Ovary (tissue), 9 donors: ENCODE measurements around the gene ADGRE3. TPM values are rescaled to one million over a fixed set of nuclear protein-coding genes. Genes with fewer than 3 reads are reported as not detected.

Experiments used
- DNase-seq, 5 donors: peaks; one replicate each; pipeline ENCODE4 v3.0.0-alpha.2; 2019 to 2020
- H3K27ac ChIP-seq, 2 donors: fragments of 200-600 bp; one replicate each; pipeline versions ENCODE4 v1.5.1 to v1.8.0; 2019 to 2022
- H3K27me3 ChIP-seq: fragments of 200-600 bp; one replicate; pipeline ENCODE4 v1.8.0; 2022
- H3K36me3 ChIP-seq: fragments of 200-600 bp; sonication (generic); one replicate; pipeline ENCODE4 v1.5.1; 2019
- H3K4me1 ChIP-seq: one replicate; pipeline ENCODE4 v1.8.1; 2013; ENCODE audit warnings: mild to moderate bottlenecking, moderate library complexity; ENCODE audit not compliant: insufficient read depth
- H3K4me3 ChIP-seq: fragments of 200-600 bp; sonication (generic); one replicate; pipeline ENCODE4 v1.5.1; 2017
- H3K9me3 ChIP-seq, 2 donors: fragments of 200-600 bp in 1 of 2; sonication (generic) in 1 of 2; one replicate each; pipeline versions ENCODE4 v1.5.1 to v1.8.1; 2013 to 2019; ENCODE audit warnings: mild to moderate bottlenecking in 1 of 2, moderate library complexity in 1 of 2
- CTCF ChIP-seq, 3 donors: fragments of 450-650 bp in 2 of 3; fragments of 200-600 bp in 1 of 3; IDR thresholded peaks; one replicate each; pipeline versions ENCODE4 v1.5.1 to v1.8.0; 2016 to 2022; ENCODE audit warnings: antibody characterized with exemption in 3 of 3, mild to moderate bottlenecking in 1 of 3
- EP300 ChIP-seq: sonication (generic); formaldehyde crosslinking; IDR thresholded peaks from one replicate; pipeline ENCODE4 v1.6.1; 2017; ENCODE audit warnings: antibody characterized with exemption
- POLR2A ChIP-seq: fragments of 450-650 bp; IDR thresholded peaks from one replicate; pipeline ENCODE4 v1.6.1; 2017; ENCODE audit warnings: antibody characterized with exemption, mild to moderate bottlenecking, moderate library complexity
- WGBS, 3 donors: extraction: QIAGEN DNeasy Blood & Tissue Kit in 1 of 3; methylation state at CpG; one replicate each; pipeline versions ENCODE4 v1.1.5 to v1.1.7; 2013 to 2017; 5-methylcytosine and 5-hydroxymethylcytosine counted together
- intact Hi-C, 4 donors: fragments of 100-400 bp; cut with DNase I; formaldehyde crosslinking; loops; one replicate each; pipeline versions ENCODE4 v1.11.0 to v1.15.1; 2022 to 2023
- polyA plus RNA-seq, 2 donors: library from polyadenylated mRNA; stranded (reverse); fragments of 200-250 nt in 1 of 2; fragments of 350-450 nt in 1 of 2; fragmentation: Illumina TruSeq in 1 of 2; extraction: RNeasy Lipid Tissue Mini Kit (QIAGEN cat#74804) in 1 of 2; gene quantifications; one replicate each; pipeline ENCODE4 v1.2.3, GENCODE V29; 2013 to 2014
- total RNA-seq, 7 donors: library from RNA; depleted of rRNA in 2 of 7; stranded (reverse); fragments of >200 nt in 2 of 7; fragmentation: NEBNext Ultra II Directional in 3 of 7; extraction: Animal tissue kit (Norgen Biotek cat#: 25700) in 3 of 7; gene quantifications; one replicate each; pipeline versions ENCODE4 v1.1.0 to v1.2.4, GENCODE V29; 2016 to 2023
- donor health status: DM: no; HTN: no; CAD: no; lungs with moderate emphysema.
- donor health status: DM: no; HTN: no; CAD: no.
- donor health status: Bipolar disorder and iron deficiency.
- donor health status: DM: yes; HTN: yes; CAD: no.
- donor health status: DM: no; HTN: no; CAD: no.
- donor health status: DM: yes; HTN: yes; CAD: no.

The ADGRE3 gene
- total and polyA plus RNA-seq, 9 donors: 0.13 to 0.43 (median 0.15) TPM; not detected in 6

- no peak for DNase-seq
- TF ChIP-seq CTCF (IDR thresholded peaks at IDR 0.05): no peak
- TF ChIP-seq POLR2A: no peak
- no peak for TF ChIP-seq EP300
- WGBS, 3 donors: 67 to 72% (median 68%) methylated on average over 4 of the region's 4 CpGs
- Histone ChIP-seq H3K4me1 (no peaks in the 10 kb centered on the region), H3K27me3 (no peaks in the 10 kb centered on the region), H3K36me3 (no peaks in the 10 kb centered on the region), H3K4me3 (no peak overlapping the region), H3K9me3 (no peaks in the 10 kb centered on the region), H3K27ac (no peak overlapping the region)
- intact Hi-C loops: no loop called here
Measured at GRCh38 chr19:14611051-14611450, 63.6 kb downstream of the ADGRE3 start.

- Histone ChIP-seq H3K4me3 (no peak overlapping the region), H3K27ac (no peak overlapping the region), H3K36me3 (no peaks in the 10 kb centered on the region), H3K9me3 (no peaks in the 10 kb centered on the region), H3K27me3 (no peaks in the 10 kb centered on the region), H3K4me1 (no peaks in the 10 kb centered on the region)
- TF ChIP-seq EP300 (no peak), POLR2A (no peak), CTCF (IDR thresholded peaks at IDR 0.05) (no peak)
- no peak for DNase-seq
- intact Hi-C loops: loop anchor here in 1 of 4 donors (10.0 kb wide), 1 partner anchor 48 kb away; no protein-coding TSS in a partner anchor
- 68 to 73% (median 69%) methylated on average over 9 of the region's 9 CpGs for WGBS, 3 donors
Measured at GRCh38 chr19:14606627-14607026, 68.0 kb downstream of the ADGRE3 start.

GRCh38 chr19:14603990-14604387 lies 70.7 kb downstream of the ADGRE3 start:
- no peak for DNase-seq
- no peaks in the 10 kb centered on the region for H3K4me1 ChIP-seq
- intact Hi-C loops: loop anchor here in 1 of 4 donors (10.0 kb wide), 1 partner anchor 51 kb away; no protein-coding TSS in a partner anchor
- WGBS, 3 donors: 87 to 95% (median 90%) methylated on average over 2 of the region's 2 CpGs
- TF ChIP-seq CTCF (IDR thresholded peaks at IDR 0.05) (no peak), EP300 (no peak), POLR2A (no peak)
- no peaks in the 10 kb centered on the region for H3K27me3 ChIP-seq
- no peak overlapping the region for H3K4me3 ChIP-seq
- no peak overlapping the region for H3K27ac ChIP-seq
- no peaks in the 10 kb centered on the region for H3K36me3 ChIP-seq
- no peaks in the 10 kb centered on the region for H3K9me3 ChIP-seq

GRCh38 chr19:14599548-14600147 lies 75.0 kb downstream of the ADGRE3 start:
- H3K4me1 ChIP-seq: no peaks in the 10 kb centered on the region
- no peaks in the 10 kb centered on the region for H3K27me3 ChIP-seq
- DNase-seq: no peak
- H3K4me3 ChIP-seq: no peak overlapping the region
- intact Hi-C loops: loop anchor here in 1 of 4 donors (10.0 kb wide), 1 partner anchor 55 kb away; no protein-coding TSS in a partner anchor
- H3K27ac ChIP-seq: no peak overlapping the region
- TF ChIP-seq POLR2A: no peak
- TF ChIP-seq CTCF (IDR thresholded peaks at IDR 0.05): no peak
- TF ChIP-seq EP300: no peak
- no peaks in the 10 kb centered on the region for H3K9me3 ChIP-seq
- WGBS, 3 donors: 83 to 92% (median 88%) methylated on average over 8 of the region's 8 CpGs
- no peaks in the 10 kb centered on the region for H3K36me3 ChIP-seq
